IMR-90 (cell line): ENCODE results near the gene DIAPH2. TPM values are rescaled to one million over a fixed set of nuclear protein-coding genes. Genes with fewer than 3 reads are reported as not detected.

ENCODE experiments used
- ATAC-seq: fragments of 200-7000 bp; cut with Tn5 transposase; 2 replicates; pipeline ENCODE4 v1.9.1; 2020; ENCODE audit warnings: low read depth, mild to moderate bottlenecking, moderate library complexity
- BruUV-seq: library from RNA; stranded (reverse); fragments of 400-500 nt; replicated peaks from 2 replicates; lab custom pipeline; 2021; lab: Mats Ljungman, UMichigan
- CTCF ChIA-PET: fragments of 300-600 bp; formaldehyde crosslinking; extraction: SDS; loops from one replicate; lab custom pipeline; 2021; ENCODE audit warnings: antibody characterized with exemption; lab: Yijun Ruan, JAX
- POLR2A ChIA-PET: fragments of 300-600 bp; sonication (Branson Sonifier 250); formaldehyde crosslinking; loops from one replicate; lab custom pipeline; 2022; ENCODE audit warnings: antibody characterized with exemption; ENCODE audit not compliant: unreplicated experiment; lab: Charles Lee
- DNase-seq: peaks from one replicate; pipeline ENCODE4 v3.0.0; 2013
- H2AFZ ChIP-seq: replicated peaks from 2 replicates; pipeline ENCODE3; 2013; ENCODE audit warnings: low read length, mild to moderate bottlenecking; ENCODE audit not compliant: poor library complexity
- H2AK5ac ChIP-seq: 2 replicates; pipeline ENCODE4 v1.6.1; 2013; ENCODE audit warnings: low read depth, low read length, inconsistent platforms
- H2AK9ac ChIP-seq: replicated peaks from 2 replicates; pipeline ENCODE3; 2013; ENCODE audit warnings: mild to moderate bottlenecking, low read depth, low read length, moderate library complexity; ENCODE audit not compliant: poor library complexity
- H2BK120ac ChIP-seq: 2 replicates; pipeline ENCODE4 v1.6.1; 2013; ENCODE audit warnings: low read depth, low read length, inconsistent platforms
- H2BK15ac ChIP-seq: 3 replicates; pipeline ENCODE4 v1.6.1; 2013; ENCODE audit warnings: low read depth, low read length, inconsistent platforms
- H2BK20ac ChIP-seq: 2 replicates; pipeline ENCODE4 v1.6.1; 2013; ENCODE audit warnings: low read depth, mild to moderate bottlenecking, inconsistent platforms, low read length, moderate library complexity
- H2BK5ac ChIP-seq: 2 replicates; pipeline ENCODE4 v1.6.1; 2013; ENCODE audit warnings: mild to moderate bottlenecking, low read depth, low read length, inconsistent platforms; ENCODE audit not compliant: poor library complexity, severe bottlenecking
- H3K14ac ChIP-seq: replicated peaks from 2 replicates; pipeline ENCODE4 v1.6.1; 2013; ENCODE audit warnings: low read depth, low read length, inconsistent platforms
- H3K18ac ChIP-seq: 2 replicates; pipeline ENCODE4 v1.6.1; 2013; ENCODE audit warnings: low read depth, low read length, control low read depth
- H3K23ac ChIP-seq: 2 replicates; pipeline ENCODE4 v1.6.1; 2013; ENCODE audit warnings: low read depth, low read length, inconsistent platforms
- H3K27ac ChIP-seq: 2 replicates; pipeline ENCODE4 v1.5.1; 2013; ENCODE audit warnings: mild to moderate bottlenecking, control low read depth, low read length; ENCODE audit not compliant: insufficient read depth
- H3K27me3 ChIP-seq: 2 replicates; pipeline ENCODE4 v1.6.1; 2013; ENCODE audit warnings: low read length; ENCODE audit not compliant: control insufficient read depth, insufficient read depth
- H3K36me3 ChIP-seq: 2 replicates; pipeline ENCODE4 v1.6.1; 2013; ENCODE audit warnings: low read length, mixed read lengths; ENCODE audit not compliant: control insufficient read depth, insufficient read depth
- H3K4ac ChIP-seq: 2 replicates; pipeline ENCODE4 v1.6.1; 2013; ENCODE audit warnings: low read depth, low read length, inconsistent platforms
- H3K4me1 ChIP-seq: 2 replicates; pipeline ENCODE4 v1.6.1; 2013; ENCODE audit warnings: low read length, mixed read lengths; ENCODE audit not compliant: control insufficient read depth, insufficient read depth
- H3K4me2 ChIP-seq: 2 replicates; pipeline ENCODE4 v1.6.1; 2013; ENCODE audit warnings: low read depth, mild to moderate bottlenecking, control low read depth, low read length, moderate library complexity
- H3K4me3 ChIP-seq: 2 replicates; pipeline ENCODE4 v1.5.1; 2013; ENCODE audit warnings: low read depth, mild to moderate bottlenecking, control low read depth, low read length, moderate library complexity; ENCODE audit not compliant: insufficient read depth
- H3K56ac ChIP-seq: 2 replicates; pipeline ENCODE4 v1.6.1; 2013; ENCODE audit warnings: low read length, inconsistent platforms; ENCODE audit not compliant: insufficient read depth; ENCODE audit errors: extremely low read depth
- H3K79me1 ChIP-seq, 2 experiments: 2 replicates each; pipeline ENCODE4 v1.6.1; 2013; ENCODE audit warnings: low read length in 2 of 2, inconsistent platforms in 1 of 2, low read depth in 1 of 2
- H3K9ac ChIP-seq: 2 replicates; pipeline ENCODE4 v1.6.1; 2013; ENCODE audit warnings: low read depth, low read length, control low read depth
- H3K9me1 ChIP-seq: 2 replicates; pipeline ENCODE4 v1.6.1; 2013; ENCODE audit warnings: low read length, inconsistent platforms; ENCODE audit not compliant: insufficient read depth
- H3K9me3 ChIP-seq: 2 replicates; pipeline ENCODE4 v1.6.1; 2013; ENCODE audit warnings: low read length; ENCODE audit not compliant: control insufficient read depth, insufficient read depth
- H4K20me1 ChIP-seq: 2 replicates; pipeline ENCODE4 v1.6.1; 2013; ENCODE audit warnings: low read length, inconsistent platforms; ENCODE audit not compliant: insufficient read depth
- H4K5ac ChIP-seq: 2 replicates; pipeline ENCODE4 v1.6.1; 2013; ENCODE audit warnings: mild to moderate bottlenecking, low read depth, low read length, control low read depth
- H4K8ac ChIP-seq, 2 experiments: 2 replicates each; pipeline ENCODE4 v1.6.1; 2013; ENCODE audit warnings: low read depth in 2 of 2, low read length in 2 of 2, control low read depth in 1 of 2, inconsistent platforms in 1 of 2
- H4K91ac ChIP-seq: 2 replicates; pipeline ENCODE4 v1.6.1; 2013; ENCODE audit warnings: low read depth, low read length, inconsistent platforms; ENCODE audit not compliant: insufficient read depth
- CEBPB ChIP-seq: IDR thresholded peaks from 2 replicates; pipeline ENCODE4 v1.6.1; 2012; ENCODE audit warnings: low read depth, low read length, improper control_type of control experiment
- CHD1 ChIP-seq: IDR thresholded peaks from 2 replicates; pipeline ENCODE4 v1.6.1; 2012; ENCODE audit warnings: low read depth, low read length, improper control_type of control experiment
- FOS ChIP-seq: fragments of 150-350 bp; IDR thresholded peaks from 2 replicates; pipeline ENCODE4 v1.6.1; 2016; ENCODE audit warnings: low read depth, low read length
- MAZ ChIP-seq: IDR thresholded peaks from 2 replicates; pipeline ENCODE4 v1.6.1; 2012; ENCODE audit warnings: low read depth, mild to moderate bottlenecking, low read length, improper control_type of control experiment, moderate library complexity, borderline replicate concordance
- MXI1 ChIP-seq: IDR thresholded peaks from 2 replicates; pipeline ENCODE4 v1.6.1; 2012; ENCODE audit warnings: low read depth, mild to moderate bottlenecking, low read length, moderate library complexity, borderline replicate concordance
- NFE2L2 ChIP-seq: fragments of 150-350 bp; IDR thresholded peaks from 2 replicates; pipeline ENCODE4 v1.6.1; 2016; ENCODE audit warnings: low read depth, mild to moderate bottlenecking, low read length
- RAD21 ChIP-seq: IDR thresholded peaks from 2 replicates; pipeline ENCODE4 v1.6.1; 2012; ENCODE audit warnings: low read length, improper control_type of control experiment
- RCOR1 ChIP-seq: IDR thresholded peaks from 2 replicates; pipeline ENCODE4 v1.6.1; 2012; ENCODE audit warnings: mild to moderate bottlenecking, low read length, improper control_type of control experiment; ENCODE audit not compliant: insufficient replicate concordance
- SMC3 ChIP-seq: fragments of 150-350 bp; IDR thresholded peaks from 2 replicates; pipeline ENCODE4 v1.6.1; 2016; ENCODE audit warnings: low read depth, mild to moderate bottlenecking, antibody characterized with exemption, low read length, moderate library complexity
- WGBS, 2 experiments: methylation state at CpG; one replicate each; pipeline versions ENCODE4 v1.1.5 to v1.1.7; 2013; ENCODE audit warnings: missing lambda C conversion rate in 2 of 2; ENCODE audit not compliant: insufficient read length in 1 of 2; ENCODE audit errors: extremely low coverage in 2 of 2; 5-methylcytosine and 5-hydroxymethylcytosine counted together
- dilution Hi-C: fragments of 300-500 bp; cut with HindIII; formaldehyde crosslinking; loops from one replicate; pipeline ENCODE4 v1.14.3; 2018; ENCODE audit warnings: low sequenced_read_pairs; ENCODE audit not compliant: unreplicated experiment
- in situ Hi-C: fragments of 300-500 bp; cut with MboI; formaldehyde crosslinking; loops from 3 replicates; pipeline ENCODE4 v1.14.3; 2019; ENCODE audit warnings: low sequenced_read_pairs, inconsistent platforms, mixed read lengths
- intact Hi-C: fragments of 100-400 bp; cut with micrococcal nuclease; formaldehyde crosslinking; loops from 2 replicates; pipeline ENCODE4 v1.10.0; 2022
- polyA plus RNA-seq, 3 experiments: library from polyadenylated mRNA; depleted of rRNA; stranded (reverse); fragments of >200 nt; gene quantifications; 2 replicates each; pipeline ENCODE4 v1.2.3, GENCODE V29; 2012; ENCODE audit warnings: low replicate concordance in 1 of 3
- total RNA-seq: library from RNA; depleted of rRNA; stranded (reverse); fragments of >200 nt; gene quantifications from 2 replicates; pipeline ENCODE4 v1.2.3, GENCODE V29; 2012
- TF ChIP-seq, protein P1 (sequence below): fragments of 150-350 bp; IDR thresholded peaks from 2 replicates; pipeline ENCODE4 v1.6.1; 2016; ENCODE audit warnings: low read depth, mild to moderate bottlenecking, low read length, moderate library complexity, borderline replicate concordance
- TF ChIP-seq, protein P2 (sequence below): conservative IDR thresholded peaks from 2 replicates; pipeline ENCODE4 v1.5.1; 2012; ENCODE audit warnings: mild to moderate bottlenecking, low read depth, low read length, improper control_type of control experiment
- TF ChIP-seq, protein P3 (sequence below): fragments of 150-350 bp; IDR thresholded peaks from 2 replicates; pipeline ENCODE4 v1.6.1; 2017; ENCODE audit warnings: mild to moderate bottlenecking, antibody characterized with exemption, low read length, low read depth

The DIAPH2 gene
- total and polyA plus RNA-seq, 2 of the 4 experiments (the other 2 are of a cell fraction) = 3.6 to 19.9 TPM

DNA sequence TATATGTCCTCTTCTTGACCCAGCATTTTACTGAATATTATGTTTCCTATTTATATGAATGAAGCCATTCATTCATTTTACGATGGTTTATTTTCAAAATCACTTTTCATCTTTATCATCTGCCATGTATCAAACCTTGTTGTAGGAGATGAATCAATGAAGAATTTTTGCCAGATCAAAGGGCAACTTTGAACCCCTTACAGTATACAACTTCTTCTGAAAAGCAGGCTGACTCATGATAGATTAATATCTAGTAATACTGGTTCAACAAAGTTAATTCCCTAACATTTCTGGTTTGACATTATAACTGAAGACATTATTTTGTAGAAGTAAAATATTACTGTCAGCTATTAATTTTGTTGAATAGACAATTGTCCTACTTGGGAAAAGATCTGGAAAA is 425.1 kb downstream of the DIAPH2 start:
- H4K5ac ChIP-seq = no peak overlapping the region
- no peak overlapping the region for H4K91ac ChIP-seq
- no peaks in the 10 kb centered on the region for H3K4me1 ChIP-seq
- H2AK9ac ChIP-seq = no peak overlapping the region
- H3K36me3 ChIP-seq = no peaks in the 10 kb centered on the region
- no peaks in the 10 kb centered on the region for H3K79me1 ChIP-seq
- no peak overlapping the region for H3K18ac ChIP-seq
- H3K4me2 ChIP-seq = no peak overlapping the region
- intact Hi-C loops (no loop called here), in situ Hi-C loops (no loop called here), dilution Hi-C loops (no loop called here)
- H3K4ac ChIP-seq = no peak overlapping the region
- H4K8ac ChIP-seq = no peak overlapping the region
- no peak overlapping the region for H3K14ac ChIP-seq
- POLR2A ChIA-PET = no interaction called here
- TF ChIP-seq CEBPB (no peak), RAD21 (no peak), CHD1 (no peak), NFE2L2 (no peak), SMC3 (no peak), MXI1 (no peak), FOS (no peak), RCOR1 (no peak), MAZ (no peak)
- TF ChIP-seq, protein P1, sequence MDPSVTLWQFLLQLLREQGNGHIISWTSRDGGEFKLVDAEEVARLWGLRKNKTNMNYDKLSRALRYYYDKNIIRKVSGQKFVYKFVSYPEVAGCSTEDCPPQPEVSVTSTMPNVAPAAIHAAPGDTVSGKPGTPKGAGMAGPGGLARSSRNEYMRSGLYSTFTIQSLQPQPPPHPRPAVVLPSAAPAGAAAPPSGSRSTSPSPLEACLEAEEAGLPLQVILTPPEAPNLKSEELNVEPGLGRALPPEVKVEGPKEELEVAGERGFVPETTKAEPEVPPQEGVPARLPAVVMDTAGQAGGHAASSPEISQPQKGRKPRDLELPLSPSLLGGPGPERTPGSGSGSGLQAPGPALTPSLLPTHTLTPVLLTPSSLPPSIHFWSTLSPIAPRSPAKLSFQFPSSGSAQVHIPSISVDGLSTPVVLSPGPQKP = no peak
- TF ChIP-seq, protein P2, sequence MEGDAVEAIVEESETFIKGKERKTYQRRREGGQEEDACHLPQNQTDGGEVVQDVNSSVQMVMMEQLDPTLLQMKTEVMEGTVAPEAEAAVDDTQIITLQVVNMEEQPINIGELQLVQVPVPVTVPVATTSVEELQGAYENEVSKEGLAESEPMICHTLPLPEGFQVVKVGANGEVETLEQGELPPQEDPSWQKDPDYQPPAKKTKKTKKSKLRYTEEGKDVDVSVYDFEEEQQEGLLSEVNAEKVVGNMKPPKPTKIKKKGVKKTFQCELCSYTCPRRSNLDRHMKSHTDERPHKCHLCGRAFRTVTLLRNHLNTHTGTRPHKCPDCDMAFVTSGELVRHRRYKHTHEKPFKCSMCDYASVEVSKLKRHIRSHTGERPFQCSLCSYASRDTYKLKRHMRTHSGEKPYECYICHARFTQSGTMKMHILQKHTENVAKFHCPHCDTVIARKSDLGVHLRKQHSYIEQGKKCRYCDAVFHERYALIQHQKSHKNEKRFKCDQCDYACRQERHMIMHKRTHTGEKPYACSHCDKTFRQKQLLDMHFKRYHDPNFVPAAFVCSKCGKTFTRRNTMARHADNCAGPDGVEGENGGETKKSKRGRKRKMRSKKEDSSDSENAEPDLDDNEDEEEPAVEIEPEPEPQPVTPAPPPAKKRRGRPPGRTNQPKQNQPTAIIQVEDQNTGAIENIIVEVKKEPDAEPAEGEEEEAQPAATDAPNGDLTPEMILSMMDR = no peak
- TF ChIP-seq, protein P3, sequence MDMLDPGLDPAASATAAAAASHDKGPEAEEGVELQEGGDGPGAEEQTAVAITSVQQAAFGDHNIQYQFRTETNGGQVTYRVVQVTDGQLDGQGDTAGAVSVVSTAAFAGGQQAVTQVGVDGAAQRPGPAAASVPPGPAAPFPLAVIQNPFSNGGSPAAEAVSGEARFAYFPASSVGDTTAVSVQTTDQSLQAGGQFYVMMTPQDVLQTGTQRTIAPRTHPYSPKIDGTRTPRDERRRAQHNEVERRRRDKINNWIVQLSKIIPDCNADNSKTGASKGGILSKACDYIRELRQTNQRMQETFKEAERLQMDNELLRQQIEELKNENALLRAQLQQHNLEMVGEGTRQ = no peak
- CTCF ChIA-PET = no interaction called here
- H2AFZ ChIP-seq = no peak overlapping the region
- H3K4me3 ChIP-seq = no peak overlapping the region
- no peak overlapping the region for H3K9ac ChIP-seq
- ATAC-seq = no peak
- no peak overlapping the region for H3K56ac ChIP-seq
- no peaks in the 10 kb centered on the region for H3K27me3 ChIP-seq
- no peak overlapping the region for H2BK15ac ChIP-seq
- no peak overlapping the region for H2AK5ac ChIP-seq
- H2BK120ac ChIP-seq = no peak overlapping the region
- DNase-seq = no peak
- no peak overlapping the region for H2BK20ac ChIP-seq
- no peaks in the 10 kb centered on the region for H3K9me3 ChIP-seq
- no peaks in the 10 kb centered on the region for H4K20me1 ChIP-seq
- WGBS, 2 experiments = no CpG with 5 or more reads among the region's 1 CpG
- no peak overlapping the region for H3K23ac ChIP-seq
- no peaks in the 10 kb centered on the region for H3K9me1 ChIP-seq
- no TSS peak for BruUV-seq
- no peak overlapping the region for H2BK5ac ChIP-seq
- no peak overlapping the region for H3K27ac ChIP-seq
